ENCODE results near the gene ZNF653. TPM values are rescaled to one million over a fixed set of nuclear protein-coding genes. Genes with fewer than 3 reads are reported as not detected.

Gene ZNF653
- total RNA-seq, 1 donor, result 5.9 TPM

DNA sequence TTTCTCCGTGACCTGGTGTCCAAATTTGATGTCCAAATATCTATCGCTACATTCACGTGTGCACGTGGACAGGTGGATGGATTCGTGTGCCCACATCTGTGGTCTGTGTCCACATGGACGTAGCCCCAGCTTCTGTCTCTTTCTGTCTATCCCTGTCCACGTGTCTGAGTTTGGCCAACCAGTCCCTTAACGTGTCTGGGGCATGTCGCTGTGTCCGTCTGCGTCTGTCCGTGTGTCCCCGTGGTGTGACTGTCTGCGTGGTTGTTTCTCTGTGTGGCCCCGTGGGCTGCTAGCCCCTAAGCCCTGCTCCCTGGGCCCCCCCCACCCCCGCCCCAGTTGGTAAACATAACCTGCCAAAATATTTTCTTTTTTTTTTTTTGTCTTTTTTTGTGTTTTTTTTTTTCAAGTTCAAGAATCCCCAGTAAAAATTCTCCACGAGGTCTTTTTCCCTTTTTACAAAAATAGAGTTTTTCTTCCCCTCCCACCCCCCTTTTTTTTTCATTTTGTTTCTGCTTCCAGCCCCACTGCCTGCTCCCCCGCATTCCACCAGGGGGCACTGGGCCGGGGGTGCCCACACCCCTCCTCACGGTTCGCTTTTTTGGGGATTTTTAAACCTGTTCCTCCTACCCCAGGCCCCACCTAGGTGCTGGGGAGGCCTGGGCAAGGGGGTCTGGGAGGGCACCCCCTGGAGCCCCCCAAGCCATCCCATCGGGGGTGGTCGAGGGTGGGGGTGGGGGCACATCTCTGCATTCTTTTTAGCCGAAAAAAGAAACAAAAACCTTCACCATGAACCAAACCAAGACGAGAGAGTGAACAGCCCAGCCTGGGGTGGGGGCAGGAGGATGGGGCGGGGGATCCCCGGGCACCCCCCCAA, 51.9 kb downstream of the ZNF653 start:
- TF ChIP-seq, protein P1, sequence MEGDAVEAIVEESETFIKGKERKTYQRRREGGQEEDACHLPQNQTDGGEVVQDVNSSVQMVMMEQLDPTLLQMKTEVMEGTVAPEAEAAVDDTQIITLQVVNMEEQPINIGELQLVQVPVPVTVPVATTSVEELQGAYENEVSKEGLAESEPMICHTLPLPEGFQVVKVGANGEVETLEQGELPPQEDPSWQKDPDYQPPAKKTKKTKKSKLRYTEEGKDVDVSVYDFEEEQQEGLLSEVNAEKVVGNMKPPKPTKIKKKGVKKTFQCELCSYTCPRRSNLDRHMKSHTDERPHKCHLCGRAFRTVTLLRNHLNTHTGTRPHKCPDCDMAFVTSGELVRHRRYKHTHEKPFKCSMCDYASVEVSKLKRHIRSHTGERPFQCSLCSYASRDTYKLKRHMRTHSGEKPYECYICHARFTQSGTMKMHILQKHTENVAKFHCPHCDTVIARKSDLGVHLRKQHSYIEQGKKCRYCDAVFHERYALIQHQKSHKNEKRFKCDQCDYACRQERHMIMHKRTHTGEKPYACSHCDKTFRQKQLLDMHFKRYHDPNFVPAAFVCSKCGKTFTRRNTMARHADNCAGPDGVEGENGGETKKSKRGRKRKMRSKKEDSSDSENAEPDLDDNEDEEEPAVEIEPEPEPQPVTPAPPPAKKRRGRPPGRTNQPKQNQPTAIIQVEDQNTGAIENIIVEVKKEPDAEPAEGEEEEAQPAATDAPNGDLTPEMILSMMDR (IDR thresholded peaks at IDR 0.05; ENCODE audit: insufficient read depth, low read length), result peak; percentile 48
- DNase-seq (ENCODE audit: low read depth), result no peak
- H3K4me3 ChIP-seq (ENCODE audit: low read depth, low read length), result no peak overlapping the region

DNA sequence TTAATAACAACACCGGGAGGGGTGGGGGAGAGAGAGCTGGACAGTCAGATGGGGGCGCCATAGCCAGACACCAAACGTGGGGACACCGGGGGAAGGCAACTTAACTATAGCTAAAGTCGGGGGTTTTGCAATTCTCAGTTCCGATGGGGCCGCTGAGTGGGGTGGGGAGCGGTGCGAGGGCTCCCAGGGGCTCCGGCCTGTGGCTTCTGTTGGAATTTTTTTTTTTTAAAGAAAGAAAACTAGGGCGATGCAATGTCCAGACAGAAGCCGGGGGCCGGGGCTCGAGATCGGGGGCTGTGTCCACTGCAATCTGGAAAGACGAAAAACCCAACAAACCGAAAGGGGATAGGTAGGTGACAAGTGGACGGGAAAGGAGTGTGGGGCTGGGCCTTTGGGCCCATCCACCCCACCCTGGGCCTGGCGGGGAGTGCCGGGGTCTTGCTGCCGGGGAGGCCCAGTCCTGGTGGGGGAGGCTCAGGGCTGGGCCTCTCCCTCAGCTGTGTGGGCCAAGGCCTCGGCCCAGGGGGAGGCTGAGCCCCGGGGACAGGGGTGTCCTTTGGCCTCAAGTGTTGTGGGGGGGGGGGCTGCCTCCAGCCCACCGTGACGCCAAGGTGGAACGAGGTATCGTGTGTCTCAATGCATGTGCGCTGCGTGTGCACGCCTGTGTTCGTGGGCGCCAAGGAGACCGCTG, 52.9 kb downstream of the ZNF653 start:
- TF ChIP-seq, protein P1 (IDR thresholded peaks at IDR 0.05; ENCODE audit: insufficient read depth, low read length), result no peak
- no peak for DNase-seq (ENCODE audit: low read depth)
- no peak overlapping the region for H3K4me3 ChIP-seq (ENCODE audit: low read depth, low read length)

DNA sequence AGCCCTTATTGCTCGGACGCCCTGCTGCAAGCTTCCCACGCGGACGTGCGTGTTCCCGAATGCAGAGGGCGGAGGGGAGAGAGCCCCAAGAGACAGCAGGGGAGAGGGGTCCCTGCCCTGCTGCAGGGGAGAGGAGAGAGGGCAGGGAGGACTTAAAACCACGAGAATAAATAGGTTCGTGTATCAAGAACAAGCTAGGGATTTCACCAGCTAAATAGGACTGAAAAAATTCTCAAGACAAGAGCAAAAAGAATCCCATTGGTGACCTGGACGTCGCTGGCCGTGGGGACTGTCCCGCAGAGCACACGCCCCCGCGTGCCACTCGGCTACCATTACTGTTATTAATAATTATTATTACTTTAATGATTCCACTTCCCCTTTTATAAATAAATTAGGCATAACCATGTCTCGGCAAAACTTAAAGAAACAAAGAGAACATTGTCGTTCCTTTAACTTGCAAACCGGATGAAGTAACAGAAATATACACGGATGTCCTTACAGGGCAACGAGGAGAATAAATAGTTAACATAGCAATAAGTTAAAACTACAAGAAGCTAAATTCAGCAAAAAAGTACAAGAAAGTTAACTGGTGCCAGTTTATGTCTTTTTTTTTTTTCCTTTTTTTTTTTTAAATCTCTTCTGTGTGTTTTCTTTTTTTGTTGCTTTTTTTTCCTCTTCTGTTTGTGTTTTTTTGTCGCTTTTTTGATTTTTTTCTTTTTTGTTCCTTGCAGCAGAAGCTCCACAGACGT, 53.6 kb downstream of the ZNF653 start:
- TF ChIP-seq, protein P1 (IDR thresholded peaks at IDR 0.05; ENCODE audit: insufficient read depth, low read length), result no peak
- no peak overlapping the region for H3K4me3 ChIP-seq (ENCODE audit: low read depth, low read length)
- no peak for DNase-seq (ENCODE audit: low read depth)

DNA sequence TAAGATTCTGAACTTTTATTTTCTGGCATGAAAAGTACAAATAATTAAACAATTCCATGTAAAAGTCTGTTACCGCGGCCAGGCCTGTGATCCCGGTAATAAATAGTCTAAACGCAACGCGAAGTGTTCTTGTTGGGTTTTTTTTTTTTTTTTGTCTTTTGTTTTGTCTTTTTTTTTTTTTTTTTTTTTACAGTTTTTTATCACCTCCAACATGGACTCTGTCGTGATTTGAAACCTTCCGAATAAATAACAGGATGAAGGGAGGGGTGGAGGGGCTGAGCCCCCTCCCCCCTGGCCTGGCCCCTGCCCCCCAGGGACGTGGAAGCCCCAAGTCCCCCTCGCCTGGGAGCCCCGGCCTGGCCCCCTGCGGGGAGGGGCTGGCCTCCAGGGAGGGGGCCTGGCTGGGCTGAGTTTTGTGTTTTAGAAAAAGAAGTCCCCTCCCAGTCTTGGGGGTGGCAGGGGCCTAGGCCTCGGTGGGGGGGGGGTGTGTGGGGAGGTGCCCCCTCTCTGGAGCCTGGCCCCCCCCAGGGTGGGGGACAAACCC, 54.2 kb downstream of the ZNF653 start:
- TF ChIP-seq, protein P1 (IDR thresholded peaks at IDR 0.05; ENCODE audit: insufficient read depth, low read length), result no peak
- H3K4me3 ChIP-seq (ENCODE audit: low read depth, low read length), result no peak overlapping the region
- no peak for DNase-seq (ENCODE audit: low read depth)

DNA sequence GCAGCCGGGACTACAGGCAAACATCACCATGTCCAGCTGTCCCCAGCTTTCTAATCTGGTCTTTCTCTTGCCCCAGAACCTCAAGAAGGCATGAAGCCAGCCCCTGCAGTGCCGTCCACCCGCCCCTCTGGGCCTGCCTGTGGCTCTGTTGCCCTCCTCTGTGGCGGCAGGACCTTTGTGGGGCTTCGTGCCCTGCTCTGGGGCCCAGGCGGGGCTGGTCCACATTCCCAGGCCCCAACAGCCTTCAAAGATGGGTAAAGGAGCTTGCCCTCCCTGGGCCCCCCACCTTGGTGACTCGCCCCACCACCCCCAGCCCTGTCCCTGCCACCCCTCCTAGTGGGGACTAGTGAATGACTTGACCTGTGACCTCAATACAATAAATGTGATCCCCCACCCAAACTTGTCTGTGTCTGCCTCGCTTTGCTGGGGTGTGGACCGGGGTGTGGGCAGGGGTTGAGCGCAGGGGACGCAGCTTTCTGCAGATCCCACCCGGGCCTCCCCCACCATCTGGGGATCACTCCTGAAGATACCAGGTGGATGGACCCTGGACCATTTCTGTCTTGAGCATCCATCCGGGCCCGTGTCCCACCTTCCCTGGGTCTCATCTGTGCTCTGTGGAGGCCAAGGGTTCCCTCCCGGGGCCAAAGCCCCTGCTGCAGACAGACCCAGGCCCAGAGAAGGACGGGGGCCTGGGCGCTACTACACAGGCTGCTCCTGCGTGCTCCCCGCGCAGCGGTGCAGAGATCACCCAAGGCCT, 54.9 kb downstream of the ZNF653 start:
- TF ChIP-seq, protein P1 (IDR thresholded peaks at IDR 0.05; ENCODE audit: insufficient read depth, low read length), result no peak
- no peak overlapping the region for H3K4me3 ChIP-seq (ENCODE audit: low read depth, low read length)
- no peak for DNase-seq (ENCODE audit: low read depth)
